ENCODE results near the gene ATRN. TPM values are rescaled to one million over a fixed set of nuclear protein-coding genes. Genes with fewer than 3 reads are reported as not detected.

Gene ATRN
- total and polyA plus RNA-seq, 2 donors from 2014 or later: 15.7 to 48.1 TPM

GRCh38 chr20:3663031-3663701 is 192.3 kb downstream of the ATRN start, which contains the start of gene GFRA4:
Gene GFRA4, minus strand, starts transcription at chr20:3663399. Its CDS starts 0 bp downstream, at chr20:3663399.
- Histone ChIP-seq H3K4me3 (ENCODE audit: low read length in 3 of 3) (no peak within 1 kb of the TSS), H3K27me3 (ENCODE audit: control insufficient read depth, insufficient read depth, low read length) (peaks cover 9% of the 10 kb centered on the region), H3K27ac (ENCODE audit: low read depth in 2 of 2, low read length in 2 of 2) (no peak within 1 kb of the TSS), H3K9me3 (ENCODE audit: control insufficient read depth in 2 of 3, insufficient read depth in 1 of 3, low read length in 3 of 3) (no peaks in the 10 kb centered on the region), H3K9ac (ENCODE audit: low read length in 3 of 3) (no peak within 1 kb of the TSS), H3K36me3 (ENCODE audit: control insufficient read depth in 2 of 3, insufficient read depth in 3 of 3, low read length in 3 of 3) (no peaks in the 10 kb centered on the region), H3K4me1 (ENCODE audit: control insufficient read depth in 2 of 3, insufficient read depth in 2 of 3, low read depth in 1 of 3, low read length in 3 of 3) (no peaks in the 10 kb centered on the region)
- FAIRE-seq: no peak
- intact Hi-C loops (cut with DNase I): no loop called here
- peak in 2 of 5 donors; percentile 38 to 46 for DNase-seq
- TF ChIP-seq, protein P1, sequence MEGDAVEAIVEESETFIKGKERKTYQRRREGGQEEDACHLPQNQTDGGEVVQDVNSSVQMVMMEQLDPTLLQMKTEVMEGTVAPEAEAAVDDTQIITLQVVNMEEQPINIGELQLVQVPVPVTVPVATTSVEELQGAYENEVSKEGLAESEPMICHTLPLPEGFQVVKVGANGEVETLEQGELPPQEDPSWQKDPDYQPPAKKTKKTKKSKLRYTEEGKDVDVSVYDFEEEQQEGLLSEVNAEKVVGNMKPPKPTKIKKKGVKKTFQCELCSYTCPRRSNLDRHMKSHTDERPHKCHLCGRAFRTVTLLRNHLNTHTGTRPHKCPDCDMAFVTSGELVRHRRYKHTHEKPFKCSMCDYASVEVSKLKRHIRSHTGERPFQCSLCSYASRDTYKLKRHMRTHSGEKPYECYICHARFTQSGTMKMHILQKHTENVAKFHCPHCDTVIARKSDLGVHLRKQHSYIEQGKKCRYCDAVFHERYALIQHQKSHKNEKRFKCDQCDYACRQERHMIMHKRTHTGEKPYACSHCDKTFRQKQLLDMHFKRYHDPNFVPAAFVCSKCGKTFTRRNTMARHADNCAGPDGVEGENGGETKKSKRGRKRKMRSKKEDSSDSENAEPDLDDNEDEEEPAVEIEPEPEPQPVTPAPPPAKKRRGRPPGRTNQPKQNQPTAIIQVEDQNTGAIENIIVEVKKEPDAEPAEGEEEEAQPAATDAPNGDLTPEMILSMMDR (IDR thresholded peaks at IDR 0.05; ENCODE audit: borderline replicate concordance, extremely low read depth, insufficient read depth): no peak

GRCh38 chr20:3663858-3664257 is 193.0 kb downstream of the ATRN start:
- no peak overlapping the region for H3K4me3 ChIP-seq (ENCODE audit: low read length in 3 of 3)
- no peak overlapping the region for H3K9ac ChIP-seq (ENCODE audit: low read length in 3 of 3)
- no peak for DNase-seq
- intact Hi-C loops (cut with DNase I): no loop called here
- H3K27ac ChIP-seq (ENCODE audit: low read depth in 2 of 2, low read length in 2 of 2): no peak overlapping the region
- H3K4me1 ChIP-seq (ENCODE audit: control insufficient read depth in 2 of 3, insufficient read depth in 2 of 3, low read depth in 1 of 3, low read length in 3 of 3): no peaks in the 10 kb centered on the region
- H3K36me3 ChIP-seq (ENCODE audit: control insufficient read depth in 2 of 3, insufficient read depth in 3 of 3, low read length in 3 of 3): no peaks in the 10 kb centered on the region
- peaks cover 9% of the 10 kb centered on the region for H3K27me3 ChIP-seq (ENCODE audit: control insufficient read depth, insufficient read depth, low read length)
- no peak for FAIRE-seq
- no peaks in the 10 kb centered on the region for H3K9me3 ChIP-seq (ENCODE audit: control insufficient read depth in 2 of 3, insufficient read depth in 1 of 3, low read length in 3 of 3)
- TF ChIP-seq, protein P1 (IDR thresholded peaks at IDR 0.05; ENCODE audit: borderline replicate concordance, extremely low read depth, insufficient read depth): no peak

GRCh38 chr20:3667434-3668037 is 196.7 kb downstream of the ATRN start:
- peaks cover 6% of the 10 kb centered on the region for H3K27me3 ChIP-seq (ENCODE audit: control insufficient read depth, insufficient read depth, low read length)

More at GRCh38 chr20:3667434-3668037, 196.7 kb downstream of the ATRN start:
- no peak overlapping the region for H3K27ac ChIP-seq (ENCODE audit: low read depth in 2 of 2, low read length in 2 of 2)
- peak in 1 of 5 donors; percentile 47 for DNase-seq
- no peaks in the 10 kb centered on the region for H3K4me1 ChIP-seq (ENCODE audit: control insufficient read depth in 2 of 3, insufficient read depth in 2 of 3, low read depth in 1 of 3, low read length in 3 of 3)
- TF ChIP-seq, protein P1 (IDR thresholded peaks at IDR 0.05; ENCODE audit: borderline replicate concordance, extremely low read depth, insufficient read depth): no peak
- FAIRE-seq: no peak
- no peak overlapping the region for H3K4me3 ChIP-seq (ENCODE audit: low read length in 3 of 3)
- H3K36me3 ChIP-seq (ENCODE audit: control insufficient read depth in 2 of 3, insufficient read depth in 3 of 3, low read length in 3 of 3): no peaks in the 10 kb centered on the region
- no peak overlapping the region for H3K9ac ChIP-seq (ENCODE audit: low read length in 3 of 3)
- H3K9me3 ChIP-seq (ENCODE audit: control insufficient read depth in 2 of 3, insufficient read depth in 1 of 3, low read length in 3 of 3): no peaks in the 10 kb centered on the region
- intact Hi-C loops (cut with DNase I): no loop called here
